Neural progenitor cell (in vitro differentiated cells): Measurements from ENCODE around the gene PQBP1. TPM values are rescaled to one million over a fixed set of nuclear protein-coding genes. Genes with fewer than 3 reads are reported as not detected.

Experiments used
- DNase-seq: peaks from one replicate; pipeline ENCODE4 v3.0.0-alpha.2; 2016; ENCODE audit warnings: low spot score
- H2AFZ ChIP-seq: fragments of 200-600 bp; sonication (generic); replicated peaks from 2 replicates; pipeline ENCODE4 v1.6.1; 2016; ENCODE audit warnings: antibody characterized with exemption
- H3F3A ChIP-seq: fragments of 200-600 bp; sonication (generic); 2 replicates; pipeline ENCODE4 v1.6.1; 2016; ENCODE audit warnings: antibody characterized with exemption, low read depth
- H3K27ac ChIP-seq: fragments of 200-600 bp; sonication (generic); 2 replicates; pipeline ENCODE4 v1.5.1; 2016; ENCODE audit warnings: mild to moderate bottlenecking
- H3K27me3 ChIP-seq: fragments of 200-600 bp; sonication (generic); 2 replicates; pipeline ENCODE4 v1.6.1; 2016; ENCODE audit warnings: mild to moderate bottlenecking, moderate library complexity
- H3K36me3 ChIP-seq: fragments of 200-600 bp; sonication (generic); 2 replicates; pipeline ENCODE4 v1.5.1; 2016
- H3K4me1 ChIP-seq: fragments of 200-600 bp; sonication (generic); 2 replicates; pipeline ENCODE4 v1.6.1; 2016; ENCODE audit warnings: mixed run types
- H3K4me2 ChIP-seq: fragments of 200-600 bp; sonication (generic); 2 replicates; pipeline ENCODE4 v1.6.1; 2016
- H3K4me3 ChIP-seq: fragments of 200-600 bp; sonication (generic); 2 replicates; pipeline ENCODE4 v1.5.1; 2016
- H3K79me2 ChIP-seq: fragments of 200-600 bp; sonication (generic); 2 replicates; pipeline ENCODE4 v1.6.1; 2016; ENCODE audit warnings: low read depth
- H3K9ac ChIP-seq: fragments of 200-600 bp; sonication (generic); 2 replicates; pipeline ENCODE4 v1.6.1; 2016
- H3K9me3 ChIP-seq: fragments of 200-600 bp; sonication (generic); 2 replicates; pipeline ENCODE4 v1.5.1; 2016; ENCODE audit warnings: low read depth
- H4K20me1 ChIP-seq: fragments of 200-600 bp; sonication (generic); 2 replicates; pipeline ENCODE4 v1.6.1; 2016; ENCODE audit warnings: low read depth
- H3K27ac Mint-ChIP-seq: 3 replicates; pipeline ENCODE4 v1.8.0; 2021; ENCODE audit warnings: mixed read lengths
- H3K27me3 Mint-ChIP-seq: 2 replicates; pipeline ENCODE4 v1.8.0; 2022; ENCODE audit warnings: low read depth, mild to moderate bottlenecking, inconsistent platforms, moderate library complexity, mixed read lengths; ENCODE audit not compliant: insufficient read depth
- H3K36me3 Mint-ChIP-seq: 3 replicates; pipeline ENCODE4 v1.8.0; 2021; ENCODE audit warnings: mixed read lengths
- H3K4me1 Mint-ChIP-seq: 3 replicates; pipeline ENCODE4 v1.8.0; 2021; ENCODE audit warnings: mixed read lengths
- H3K4me3 Mint-ChIP-seq: 3 replicates; pipeline ENCODE4 v1.8.0; 2021; ENCODE audit warnings: mild to moderate bottlenecking, moderate library complexity, mixed read lengths
- H3K9me3 Mint-ChIP-seq: 3 replicates; pipeline ENCODE4 v1.8.0; 2020; ENCODE audit warnings: mixed read lengths
- CTCF ChIP-seq: fragments of 200-600 bp; sonication (generic); IDR thresholded peaks from 2 replicates; pipeline ENCODE4 v1.5.1; 2017; ENCODE audit warnings: antibody characterized with exemption, mild to moderate bottlenecking
- EZH2 ChIP-seq: fragments of 200-600 bp; sonication (generic); IDR thresholded peaks from 2 replicates; pipeline ENCODE4 v1.6.1; 2017; ENCODE audit warnings: antibody characterized with exemption, mild to moderate bottlenecking, moderate library complexity
- EZH2phosphoT487 ChIP-seq: fragments of 200-600 bp; sonication (generic); IDR thresholded peaks from 2 replicates; pipeline ENCODE4 v1.6.1; 2017; ENCODE audit warnings: antibody characterized with exemption
- total RNA-seq: library from RNA; depleted of rRNA; stranded (reverse); fragments of >200 nt; gene quantifications from 2 replicates; pipeline ENCODE4 v1.2.3, GENCODE V29; 2015; ENCODE audit warnings: low replicate concordance

PQBP1 gene
- total RNA-seq, 1 donor from 2014 or later = 26.9 TPM

GRCh38 chrX:48902135-48902534, 4.4 kb downstream of the PQBP1 start:
- peaks cover 12% of the 10 kb centered on the region for H3K9me3 Mint-ChIP-seq
- no peak for TF ChIP-seq CTCF
- TF ChIP-seq EZH2 = no peak
- TF ChIP-seq EZH2phosphoT487 = no peak
- DNase-seq = no peak
- no peaks in the 10 kb centered on the region for H4K20me1 ChIP-seq
- H3F3A ChIP-seq = peaks cover 3% of the 10 kb centered on the region
- peaks cover 7% of the 10 kb centered on the region for H3K36me3 Mint-ChIP-seq
- H3K9me3 ChIP-seq = no peaks in the 10 kb centered on the region
- no peaks in the 10 kb centered on the region for H3K27me3 ChIP-seq
- no peak overlapping the region for H2AFZ ChIP-seq
- H3K9ac ChIP-seq = no peak overlapping the region
- H3K4me2 ChIP-seq = no peak overlapping the region
- no peaks in the 10 kb centered on the region for H3K4me1 ChIP-seq
- H3K4me1 Mint-ChIP-seq = peaks cover 4% of the 10 kb centered on the region
- no peak overlapping the region for H3K4me3 ChIP-seq
- peak overlapping the region; percentile 25 for H3K4me3 Mint-ChIP-seq
- no peak overlapping the region for H3K27ac ChIP-seq
- H3K27me3 Mint-ChIP-seq = peaks cover 4% of the 10 kb centered on the region
- peaks cover 19% of the 10 kb centered on the region for H3K79me2 ChIP-seq
- H3K36me3 ChIP-seq = no peaks in the 10 kb centered on the region
- H3K27ac Mint-ChIP-seq = no peak overlapping the region

- no peak for TF ChIP-seq EZH2
- no peak for TF ChIP-seq CTCF
- Mint-ChIP-seq H3K27ac (no peak overlapping the region), H3K4me3 (no peak overlapping the region), H3K9me3 (peaks cover 12% of the 10 kb centered on the region), H3K4me1 (peaks cover 3% of the 10 kb centered on the region), H3K36me3 (peaks cover 7% of the 10 kb centered on the region), H3K27me3 (peaks cover 2% of the 10 kb centered on the region)
- Histone ChIP-seq H3F3A (no peaks in the 10 kb centered on the region), H3K9me3 (no peaks in the 10 kb centered on the region), H4K20me1 (no peaks in the 10 kb centered on the region), H2AFZ (no peak overlapping the region), H3K36me3 (no peaks in the 10 kb centered on the region), H3K4me2 (no peak overlapping the region), H3K4me3 (no peak overlapping the region), H3K9ac (no peak overlapping the region), H3K27ac (no peak overlapping the region), H3K79me2 (peaks cover 16% of the 10 kb centered on the region), H3K4me1 (no peaks in the 10 kb centered on the region), H3K27me3 (no peaks in the 10 kb centered on the region)
- DNase-seq = no peak
Observed at GRCh38 chrX:48902776-48903175, 5.0 kb downstream of the PQBP1 start.

GRCh38 chrX:48903290-48903689, 5.6 kb downstream of the PQBP1 start:
- peaks cover 12% of the 10 kb centered on the region for H3K9me3 Mint-ChIP-seq
- H3K27me3 Mint-ChIP-seq = peaks cover 2% of the 10 kb centered on the region
- H3K27me3 ChIP-seq = no peaks in the 10 kb centered on the region
- H4K20me1 ChIP-seq = no peaks in the 10 kb centered on the region
- no peak for DNase-seq
- H3K9ac ChIP-seq = no peak overlapping the region
- H3K4me3 Mint-ChIP-seq = no peak overlapping the region
- H3K27ac Mint-ChIP-seq = no peak overlapping the region
- peaks cover 7% of the 10 kb centered on the region for H3K36me3 Mint-ChIP-seq
- no peak for TF ChIP-seq EZH2
- no peak for TF ChIP-seq EZH2phosphoT487
- TF ChIP-seq CTCF = no peak
- peaks cover 3% of the 10 kb centered on the region for H3K4me1 Mint-ChIP-seq
- no peaks in the 10 kb centered on the region for H3K4me1 ChIP-seq
- no peak overlapping the region for H3K4me2 ChIP-seq
- H2AFZ ChIP-seq = no peak overlapping the region
- no peak overlapping the region for H3K27ac ChIP-seq
- no peaks in the 10 kb centered on the region for H3K36me3 ChIP-seq
- no peaks in the 10 kb centered on the region for H3K9me3 ChIP-seq
- no peaks in the 10 kb centered on the region for H3F3A ChIP-seq
- peaks cover 16% of the 10 kb centered on the region for H3K79me2 ChIP-seq
- H3K4me3 ChIP-seq = no peak overlapping the region

GRCh38 chrX:48904180-48904579, 6.5 kb downstream of the PQBP1 start:
- no peaks in the 10 kb centered on the region for H4K20me1 ChIP-seq
- Mint-ChIP-seq H3K9me3 (peaks cover 17% of the 10 kb centered on the region), H3K27me3 (no peaks in the 10 kb centered on the region), H3K4me3 (no peak overlapping the region), H3K27ac (no peak overlapping the region), H3K4me1 (no peaks in the 10 kb centered on the region), H3K36me3 (peaks cover 7% of the 10 kb centered on the region)
- TF ChIP-seq EZH2 (no peak), CTCF (no peak), EZH2phosphoT487 (no peak)
- H3K4me2 ChIP-seq = no peak overlapping the region
- no peak overlapping the region for H3K4me3 ChIP-seq
- no peak overlapping the region for H3K27ac ChIP-seq
- H3K79me2 ChIP-seq = peaks cover 8% of the 10 kb centered on the region
- no peaks in the 10 kb centered on the region for H3K36me3 ChIP-seq
- H3K9me3 ChIP-seq = no peaks in the 10 kb centered on the region
- no peak for DNase-seq
- H3K27me3 ChIP-seq = no peaks in the 10 kb centered on the region
- H3K4me1 ChIP-seq = no peaks in the 10 kb centered on the region
- no peaks in the 10 kb centered on the region for H3F3A ChIP-seq
- no peak overlapping the region for H2AFZ ChIP-seq
- no peak overlapping the region for H3K9ac ChIP-seq
